Smooth muscle cell (in vitro differentiated cells): ENCODE measurements around the gene CRIP1. TPM values are rescaled to one million over a fixed set of nuclear protein-coding genes. Genes with fewer than 3 reads are reported as not detected.

Source experiments
- DNase-seq: peaks from one replicate; lab custom pipeline; 2025; ENCODE audit not compliant: unreplicated experiment; lab: John Stamatoyannopoulos, UW
- H2AFZ ChIP-seq: fragments of 200-600 bp; sonication (generic); 2 replicates; pipeline ENCODE4 v1.6.0; 2016; ENCODE audit warnings: antibody characterized with exemption, low read depth, mild to moderate bottlenecking
- H3F3A ChIP-seq: fragments of 200-600 bp; sonication (generic); 2 replicates; pipeline ENCODE4 v1.6.0; 2017; ENCODE audit warnings: antibody characterized with exemption, low read depth
- H3K27ac ChIP-seq: fragments of 200-600 bp; sonication (generic); 2 replicates; pipeline ENCODE4 v1.5.1; 2016; ENCODE audit warnings: low read depth, mild to moderate bottlenecking
- H3K27me3 ChIP-seq: fragments of 200-600 bp; sonication (generic); 2 replicates; pipeline ENCODE4 v1.6.1; 2016; ENCODE audit warnings: low read depth, mild to moderate bottlenecking
- H3K36me3 ChIP-seq: fragments of 200-600 bp; sonication (generic); 2 replicates; pipeline ENCODE4 v1.5.1; 2016; ENCODE audit warnings: low read depth
- H3K4me1 ChIP-seq: fragments of 200-600 bp; sonication (generic); 2 replicates; pipeline ENCODE4 v1.5.1; 2016; ENCODE audit warnings: low read depth
- H3K4me2 ChIP-seq: fragments of 200-600 bp; sonication (generic); 2 replicates; pipeline ENCODE4 v1.6.0; 2016; ENCODE audit warnings: mild to moderate bottlenecking
- H3K4me3 ChIP-seq: fragments of 200-600 bp; sonication (generic); 2 replicates; pipeline ENCODE4 v1.5.1; 2016; ENCODE audit warnings: mild to moderate bottlenecking
- H3K79me2 ChIP-seq: fragments of 200-600 bp; sonication (generic); 2 replicates; pipeline ENCODE4 v1.6.0; 2016; ENCODE audit warnings: low read depth, mild to moderate bottlenecking
- H3K9ac ChIP-seq: fragments of 200-600 bp; sonication (generic); 2 replicates; pipeline ENCODE4 v1.6.0; 2016; ENCODE audit warnings: low read depth
- H3K9me3 ChIP-seq: fragments of 200-600 bp; sonication (generic); replicated peaks from 2 replicates; pipeline ENCODE4 v1.5.1; 2016; ENCODE audit warnings: low read depth
- H4K20me1 ChIP-seq: fragments of 200-600 bp; sonication (generic); 2 replicates; pipeline ENCODE4 v1.6.0; 2016; ENCODE audit warnings: low read depth
- CTCF ChIP-seq: fragments of 200-600 bp; sonication (generic); IDR thresholded peaks from 2 replicates; pipeline ENCODE4 v1.5.1; 2017; ENCODE audit warnings: borderline replicate concordance, mild to moderate bottlenecking, antibody characterized with exemption; ENCODE audit not compliant: insufficient read depth, poor library complexity, severe bottlenecking
- WGBS: methylation state at CpG from one replicate; pipeline ENCODE4 v1.1.7; 2016; ENCODE audit warnings: low lambda C conversion rate; 5-methylcytosine and 5-hydroxymethylcytosine counted together
- polyA plus RNA-seq: library from polyadenylated mRNA; unstranded; fragments of >200 nt; fragmentation: Nextera tagmentation; extraction: Ambion mirVana; gene quantifications from 2 replicates; pipeline ENCODE4 v1.2.1, GENCODE V29; 2016
- total RNA-seq: library from RNA; depleted of rRNA; stranded (reverse); fragments of >200 nt; gene quantifications from 2 replicates; pipeline ENCODE4 v1.2.3, GENCODE V29; 2014

Gene CRIP1
- total and polyA plus RNA-seq, 2 experiments from 2014 or later, result 4.9 to 31.8 TPM

- no peak overlapping the region for H3K4me2 ChIP-seq
- H3K4me3 ChIP-seq, result no peak overlapping the region
- no peaks in the 10 kb centered on the region for H4K20me1 ChIP-seq
- no peak for TF ChIP-seq CTCF
- WGBS, result 75% methylated on average over 21 of the region's 21 CpGs
- no peak for DNase-seq
- no peaks in the 10 kb centered on the region for H3K4me1 ChIP-seq
- H3K79me2 ChIP-seq, result no peaks in the 10 kb centered on the region
- no peaks in the 10 kb centered on the region for H3F3A ChIP-seq
- H3K27me3 ChIP-seq, result no peaks in the 10 kb centered on the region
- no peak overlapping the region for H3K27ac ChIP-seq
- H3K9ac ChIP-seq, result no peak overlapping the region
- no peaks in the 10 kb centered on the region for H3K9me3 ChIP-seq
- H2AFZ ChIP-seq, result no peak overlapping the region
- H3K36me3 ChIP-seq, result no peaks in the 10 kb centered on the region
These were observed 47.3 kb downstream of the CRIP1 start for GRCh38 chr14:105533811-105534498.

- Histone ChIP-seq H3K9ac (no peak overlapping the region), H3K4me2 (no peak overlapping the region), H3K4me3 (no peak overlapping the region), H3K79me2 (no peaks in the 10 kb centered on the region), H3K27me3 (no peaks in the 10 kb centered on the region), H3K4me1 (no peaks in the 10 kb centered on the region), H2AFZ (no peak overlapping the region), H4K20me1 (no peaks in the 10 kb centered on the region), H3F3A (no peaks in the 10 kb centered on the region), H3K36me3 (no peaks in the 10 kb centered on the region), H3K27ac (no peak overlapping the region), H3K9me3 (no peaks in the 10 kb centered on the region)
- DNase-seq, result no peak
- no peak for TF ChIP-seq CTCF
- 74% methylated on average over 6 of the region's 13 CpGs for WGBS
These were observed 47.9 kb downstream of the CRIP1 start for GRCh38 chr14:105534586-105534985.

DNA sequence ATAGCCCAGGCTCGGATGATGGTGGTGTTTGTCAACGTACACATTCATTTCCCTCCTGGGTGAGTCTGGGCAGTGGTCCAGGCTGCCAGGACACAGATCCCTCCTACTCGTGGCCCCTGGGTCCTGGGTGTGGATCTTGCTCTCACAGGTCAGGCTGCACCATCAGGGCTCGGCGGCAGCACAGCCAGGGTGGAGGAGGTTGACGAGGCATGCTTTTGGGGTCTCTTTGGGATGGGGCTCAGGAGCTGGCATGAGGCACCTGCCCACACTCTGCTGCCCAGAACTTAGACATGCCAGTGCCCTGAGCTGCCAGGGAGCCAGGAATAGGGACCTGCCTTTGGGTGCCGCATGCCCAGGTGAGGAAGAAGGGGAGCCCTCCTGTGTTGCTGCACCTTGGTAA lies 49.4 kb downstream of the CRIP1 start:
- DNase-seq, result no peak
- WGBS, result 80% methylated on average over 7 of the region's 7 CpGs
- no peaks in the 10 kb centered on the region for H3F3A ChIP-seq

More for the DNA sequence above, 49.4 kb downstream of the CRIP1 start:
- Histone ChIP-seq H3K79me2 (no peaks in the 10 kb centered on the region), H3K4me2 (no peak overlapping the region), H3K9me3 (no peaks in the 10 kb centered on the region), H3K36me3 (no peaks in the 10 kb centered on the region), H3K27ac (no peak overlapping the region), H3K4me1 (no peaks in the 10 kb centered on the region), H4K20me1 (no peaks in the 10 kb centered on the region), H3K27me3 (no peaks in the 10 kb centered on the region), H2AFZ (no peak overlapping the region), H3K9ac (no peak overlapping the region), H3K4me3 (no peak overlapping the region)
- TF ChIP-seq CTCF, result no peak
